ENCODE data around the gene CST11. TPM values are rescaled to one million over a fixed set of nuclear protein-coding genes. Genes with fewer than 3 reads are reported as not detected.

CST11 gene
- total RNA-seq, 2 donors from 2014 or later: not detected

GRCh38 chr20:23461180-23461579, 8.5 kb upstream of the CST11 start:
- ATAC-seq: no peak
- H3K9me3 Mint-ChIP-seq: peaks cover 0 to 8% of the 10 kb centered on the region in 2 donors
- H3K27ac Mint-ChIP-seq: no peak overlapping the region

GRCh38 chr20:23459461-23460150, 6.9 kb upstream of the CST11 start:
- ATAC-seq (peak in 1 of 2 donors; percentile 28), DNase-seq (ENCODE audit: low spot score in 2 of 2) (no peak)
- Mint-ChIP-seq H3K36me3 (no peaks in the 10 kb centered on the region), H3K9me3 (no peaks in the 10 kb centered on the region), H3K27ac (no peak overlapping the region)

More at GRCh38 chr20:23461180-23461579, 8.5 kb upstream of the CST11 start:
- H3K36me3 Mint-ChIP-seq: peaks cover 0 to 9% of the 10 kb centered on the region in 2 donors
- no peak for DNase-seq (ENCODE audit: low spot score in 2 of 2)

GRCh38 chr20:23456873-23457272, 4.2 kb upstream of the CST11 start:
- no peak overlapping the region for H3K27ac Mint-ChIP-seq
- no peak for ATAC-seq
- DNase-seq (ENCODE audit: low spot score in 2 of 2): no peak
- no peaks in the 10 kb centered on the region for H3K9me3 Mint-ChIP-seq
- H3K36me3 Mint-ChIP-seq: no peaks in the 10 kb centered on the region

- Mint-ChIP-seq H3K27ac (no peak overlapping the region), H3K36me3 (no peaks in the 10 kb centered on the region), H3K9me3 (no peaks in the 10 kb centered on the region)
- DNase-seq (ENCODE audit: low spot score in 2 of 2) (no peak), ATAC-seq (no peak)
Observed at GRCh38 chr20:23456409-23456808, 3.7 kb upstream of the CST11 start.

GRCh38 chr20:23455639-23456038, 3.0 kb upstream of the CST11 start:
- H3K27ac Mint-ChIP-seq: no peak overlapping the region
- ATAC-seq: no peak

GRCh38 chr20:23454816-23455215, 2.1 kb upstream of the CST11 start:
- Mint-ChIP-seq H3K36me3 (no peaks in the 10 kb centered on the region), H3K27ac (no peak overlapping the region), H3K9me3 (no peaks in the 10 kb centered on the region)
- ATAC-seq (no peak), DNase-seq (ENCODE audit: low spot score in 2 of 2) (no peak)

More at GRCh38 chr20:23455639-23456038, 3.0 kb upstream of the CST11 start:
- Mint-ChIP-seq H3K36me3 (no peaks in the 10 kb centered on the region), H3K9me3 (no peaks in the 10 kb centered on the region)
- DNase-seq (ENCODE audit: low spot score in 2 of 2): no peak

- H3K27ac Mint-ChIP-seq: no peak overlapping the region
- no peaks in the 10 kb centered on the region for H3K9me3 Mint-ChIP-seq
- DNase-seq (ENCODE audit: low spot score in 2 of 2): no peak
- no peaks in the 10 kb centered on the region for H3K36me3 Mint-ChIP-seq
- ATAC-seq: no peak
Observed at GRCh38 chr20:23453549-23454543, 1.2 kb upstream of the CST11 start.

- ATAC-seq (no peak), DNase-seq (ENCODE audit: low spot score in 2 of 2) (no peak)
- Mint-ChIP-seq H3K36me3 (no peaks in the 10 kb centered on the region), H3K27ac (no peak overlapping the region), H3K9me3 (no peaks in the 10 kb centered on the region)
Observed at GRCh38 chr20:23451956-23452487, 654 bp downstream of the CST11 start.

- ATAC-seq (no peak), DNase-seq (ENCODE audit: low spot score in 2 of 2) (no peak)
- Mint-ChIP-seq H3K9me3 (no peaks in the 10 kb centered on the region), H3K36me3 (no peaks in the 10 kb centered on the region), H3K27ac (no peak overlapping the region)
Observed at GRCh38 chr20:23450877-23451276, 1.8 kb downstream of the CST11 start.

- ATAC-seq (no peak), DNase-seq (ENCODE audit: low spot score in 2 of 2) (no peak)
- Mint-ChIP-seq H3K9me3 (no peaks in the 10 kb centered on the region), H3K36me3 (no peaks in the 10 kb centered on the region), H3K27ac (peak overlapping the region in 1 of 2 donors; percentile 40)
Observed at GRCh38 chr20:23449421-23449820, 3.3 kb downstream of the CST11 start.

- ATAC-seq: no peak
- H3K27ac Mint-ChIP-seq: no peak overlapping the region
- no peak for DNase-seq (ENCODE audit: low spot score in 2 of 2)
- no peaks in the 10 kb centered on the region for H3K9me3 Mint-ChIP-seq
- H3K36me3 Mint-ChIP-seq: no peaks in the 10 kb centered on the region
Observed at GRCh38 chr20:23448167-23448566, 4.5 kb downstream of the CST11 start.

GRCh38 chr20:23446505-23446904, 6.2 kb downstream of the CST11 start:
- H3K9me3 Mint-ChIP-seq: no peaks in the 10 kb centered on the region
- no peak overlapping the region for H3K27ac Mint-ChIP-seq
- ATAC-seq (peak in 1 of 2 donors; percentile 54), DNase-seq (ENCODE audit: low spot score in 2 of 2) (peak in 1 of 2 donors; percentile 33)
- H3K36me3 Mint-ChIP-seq: no peaks in the 10 kb centered on the region

GRCh38 chr20:23445596-23446217, 7.0 kb downstream of the CST11 start:
- Mint-ChIP-seq H3K36me3 (no peaks in the 10 kb centered on the region), H3K9me3 (no peaks in the 10 kb centered on the region), H3K27ac (no peak overlapping the region)
- DNase-seq (ENCODE audit: low spot score in 2 of 2): no peak
- no peak for ATAC-seq

GRCh38 chr20:23444859-23445258, 7.8 kb downstream of the CST11 start:
- ATAC-seq: no peak
- Mint-ChIP-seq H3K27ac (no peak overlapping the region), H3K9me3 (no peaks in the 10 kb centered on the region)

GRCh38 chr20:23442436-23442835, 10.2 kb downstream of the CST11 start:
- Mint-ChIP-seq H3K9me3 (no peaks in the 10 kb centered on the region), H3K36me3 (no peaks in the 10 kb centered on the region), H3K27ac (no peak overlapping the region)
- DNase-seq (ENCODE audit: low spot score in 2 of 2) (no peak), ATAC-seq (no peak)

More at GRCh38 chr20:23444859-23445258, 7.8 kb downstream of the CST11 start:
- H3K36me3 Mint-ChIP-seq: no peaks in the 10 kb centered on the region
- no peak for DNase-seq (ENCODE audit: low spot score in 2 of 2)

GRCh38 chr20:23441850-23442313, 10.8 kb downstream of the CST11 start:
- ATAC-seq (peak; percentile 71 to 78), DNase-seq (ENCODE audit: low spot score in 2 of 2) (peak in 1 of 2 donors; percentile 70)
- Mint-ChIP-seq H3K27ac (no peak overlapping the region), H3K36me3 (no peaks in the 10 kb centered on the region), H3K9me3 (no peaks in the 10 kb centered on the region)

- DNase-seq (ENCODE audit: low spot score in 2 of 2): no peak
- Mint-ChIP-seq H3K9me3 (no peaks in the 10 kb centered on the region), H3K27ac (no peak overlapping the region), H3K36me3 (no peaks in the 10 kb centered on the region)
- ATAC-seq: no peak
Observed at GRCh38 chr20:23440004-23440403, 12.7 kb downstream of the CST11 start.
